HCT116 (cell line): ENCODE results near the gene AOPEP. TPM values are rescaled to one million over a fixed set of nuclear protein-coding genes. Genes with fewer than 3 reads are reported as not detected.

Experiments
- ATAC-seq: fragments of 200-7000 bp; cut with Tn5 transposase; 2 replicates; pipeline ENCODE4 v1.9.1; 2020; ENCODE audit warnings: mild to moderate bottlenecking, moderate library complexity
- BruUV-seq: library from RNA; stranded (reverse); fragments of 400-500 nt; replicated peaks from 2 replicates; lab custom pipeline; 2021; lab: Mats Ljungman, UMichigan
- CTCF ChIA-PET: fragments of 300-600 bp; sonication (Branson Sonifier 250); formaldehyde crosslinking; loops from one replicate; lab custom pipeline; 2021; ENCODE audit warnings: antibody characterized with exemption; lab: Charles Lee
- POLR2A ChIA-PET: fragments of 300-600, 350-600 bp; sonication (Branson Sonifier 250); formaldehyde crosslinking; loops from one replicate; lab custom pipeline; 2021; ENCODE audit warnings: antibody characterized with exemption; lab: Charles Lee
- RAD21 ChIA-PET, 2 experiments: fragments of 300-600 bp; sonication (Branson Sonifier 250); formaldehyde crosslinking; loops; one replicate each; lab custom pipeline; 2023; ENCODE audit warnings: low total read pairs in 2 of 2; ENCODE audit not compliant: uncharacterized antibody in 2 of 2, unreplicated experiment in 2 of 2, low non-redundant PET in 1 of 2; lab: Charles Lee
- DNase-seq: peaks from one replicate; pipeline ENCODE4 v3.0.0-alpha.2; 2010; ENCODE audit warnings: low read depth, low spot score
- H2AFZ ChIP-seq: fragments of 200-600 bp; shearing (Covaris generic), sonication (generic); 2 replicates; pipeline ENCODE4 v1.6.1; 2017; ENCODE audit warnings: low read depth, mixed run types, mixed read lengths, antibody characterized with exemption, low read length; ENCODE audit not compliant: poor library complexity, severe bottlenecking
- H3K27ac ChIP-seq: 2 replicates; pipeline ENCODE4 v1.5.1; 2012; ENCODE audit warnings: low read depth, low read length
- H3K27me3 ChIP-seq: fragments of 200-600 bp; sonication (generic); 2 replicates; pipeline ENCODE4 v1.6.1; 2016; ENCODE audit warnings: mixed run types, low read length, mixed read lengths; ENCODE audit not compliant: insufficient read depth
- H3K36me3 ChIP-seq, 2 experiments: fragments of 200-500 bp in 1 of 2; fragments of 200-600 bp in 1 of 2; sonication (Bioruptor generic) in 1 of 2; sonication (generic) in 1 of 2; 2 replicates each; pipeline versions ENCODE4 v1.5.1 to v1.6.1; 2014 to 2016; ENCODE audit warnings: low read length in 2 of 2, inconsistent platforms in 1 of 2, mixed read lengths in 1 of 2, mixed run types in 1 of 2; ENCODE audit not compliant: insufficient read depth in 2 of 2, control insufficient read depth in 1 of 2
- H3K4me1 ChIP-seq, 2 experiments: fragments of 200-600 bp in 1 of 2; sonication (generic) in 1 of 2; 2 replicates each; pipeline versions ENCODE4 v1.5.1 to v1.6.1; 2012 to 2017; ENCODE audit warnings: low read length in 2 of 2, inconsistent platforms in 1 of 2, mild to moderate bottlenecking in 1 of 2, mixed read lengths in 1 of 2, mixed run types in 1 of 2, moderate library complexity in 1 of 2; ENCODE audit not compliant: insufficient read depth in 2 of 2, control insufficient read depth in 1 of 2
- H3K4me2 ChIP-seq: fragments of 200-600 bp; sonication (generic); 2 replicates; pipeline ENCODE4 v1.6.1; 2017; ENCODE audit warnings: mixed run types, low read length, mixed read lengths
- H3K4me3 ChIP-seq, 2 experiments: fragments of 200-600 bp in 1 of 2; sonication (generic) in 1 of 2; replicated peaks in 1 of 2; 2 replicates each; pipeline ENCODE4 v1.5.1; 2011 to 2016; ENCODE audit warnings: low read length in 2 of 2, control low read depth in 1 of 2, low read depth in 1 of 2, mild to moderate bottlenecking in 1 of 2, mixed read lengths in 1 of 2, mixed run types in 1 of 2
- H3K79me2 ChIP-seq: fragments of 200-600 bp; sonication (generic); 2 replicates; pipeline ENCODE4 v1.6.1; 2017; ENCODE audit warnings: mild to moderate bottlenecking, mixed run types, low read length, moderate library complexity, mixed read lengths; ENCODE audit not compliant: insufficient read depth
- H3K9ac ChIP-seq: fragments of 200-600 bp; sonication (generic); 2 replicates; pipeline ENCODE4 v1.6.1; 2016; ENCODE audit warnings: low read length, mixed read lengths
- H3K9me2 ChIP-seq: fragments of 200-600 bp; sonication (generic), shearing (Covaris generic); 2 replicates; pipeline ENCODE4 v1.6.1; 2017; ENCODE audit warnings: mixed run types, mild to moderate bottlenecking, moderate library complexity; ENCODE audit not compliant: insufficient read depth
- H3K9me3 ChIP-seq, 2 experiments: fragments of 200-500 bp in 1 of 2; fragments of 200-600 bp in 1 of 2; sonication (Bioruptor generic) in 1 of 2; sonication (generic) in 1 of 2; 2 replicates each; pipeline ENCODE4 v1.6.1; 2014 to 2017; ENCODE audit warnings: low read length in 2 of 2, mixed read lengths in 2 of 2, inconsistent platforms in 1 of 2, low read depth in 1 of 2, mild to moderate bottlenecking in 1 of 2, mixed run types in 1 of 2, moderate library complexity in 1 of 2; ENCODE audit not compliant: control insufficient read depth in 1 of 2, insufficient read depth in 1 of 2
- H4K20me1 ChIP-seq: fragments of 200-600 bp; sonication (generic), shearing (Covaris generic); 2 replicates; pipeline ENCODE4 v1.6.1; 2017; ENCODE audit warnings: mixed run types, mild to moderate bottlenecking, moderate library complexity; ENCODE audit not compliant: insufficient read depth
- CBX3 ChIP-seq: IDR thresholded peaks from 2 replicates; pipeline ENCODE4 v1.6.1; 2012; ENCODE audit warnings: low read depth
- CEBPB ChIP-seq: IDR thresholded peaks from 2 replicates; pipeline ENCODE4 v1.6.1; 2012; ENCODE audit warnings: low read depth
- EGR1 ChIP-seq: IDR thresholded peaks from 2 replicates; pipeline ENCODE4 v1.6.1; 2012; ENCODE audit warnings: low read depth
- ELF1 ChIP-seq: IDR thresholded peaks from 2 replicates; pipeline ENCODE4 v1.6.1; 2012; ENCODE audit warnings: low read depth, borderline replicate concordance
- EZH2 ChIP-seq: fragments of 200-600 bp; sonication (generic); IDR thresholded peaks from 2 replicates; pipeline ENCODE4 v1.6.1; 2017; ENCODE audit warnings: antibody characterized with exemption, mixed run types
- EZH2phosphoT487 ChIP-seq: fragments of 200-600 bp; IDR thresholded peaks from 2 replicates; pipeline ENCODE4 v1.6.1; 2018; ENCODE audit warnings: antibody characterized with exemption, borderline replicate concordance
- JUND ChIP-seq: IDR thresholded peaks from 2 replicates; pipeline ENCODE4 v1.6.1; 2012
- POLR2A ChIP-seq: IDR thresholded peaks from 2 replicates; pipeline ENCODE4 v1.7.0; 2011; ENCODE audit warnings: borderline replicate concordance; ENCODE audit not compliant: insufficient read depth, insufficient read length; ENCODE audit errors: extremely low read depth
- POLR2AphosphoS5 ChIP-seq: IDR thresholded peaks from 2 replicates; pipeline ENCODE4 v1.6.1; 2011; ENCODE audit warnings: mild to moderate bottlenecking, low read depth, low read length, moderate library complexity
- RAD21 ChIP-seq: IDR thresholded peaks from 2 replicates; pipeline ENCODE4 v1.6.1; 2012; ENCODE audit warnings: low read depth, mild to moderate bottlenecking
- SIN3A ChIP-seq: IDR thresholded peaks from 2 replicates; pipeline ENCODE4 v1.6.1; 2012; ENCODE audit warnings: low read depth
- SRF ChIP-seq: IDR thresholded peaks from 2 replicates; pipeline ENCODE4 v1.6.1; 2012; ENCODE audit warnings: low read depth
- YY1 ChIP-seq: IDR thresholded peaks from 2 replicates; pipeline ENCODE4 v1.6.1; 2011; ENCODE audit warnings: low read length, low read depth, moderate library complexity, mild to moderate bottlenecking; ENCODE audit not compliant: insufficient replicate concordance; ENCODE audit errors: extremely low read depth
- ZFX ChIP-seq: fragments of 450-650 bp; IDR thresholded peaks from 2 replicates; pipeline ENCODE4 v1.6.1; 2017
- ZNF274 ChIP-seq: fragments of 200-500 bp; sonication (Bioruptor generic); IDR thresholded peaks from 2 replicates; pipeline ENCODE4 v1.6.1; 2014; ENCODE audit warnings: mild to moderate bottlenecking, low read depth, low read length, inconsistent platforms
- intact Hi-C: fragments of 100-400 bp; cut with micrococcal nuclease; formaldehyde crosslinking; loops from 2 replicates; pipeline ENCODE4 v1.10.0; 2022
- total RNA-seq: library from RNA; stranded (reverse); gene quantifications from one replicate; pipeline ENCODE4 v1.2.1, GENCODE V29; 2021; ENCODE audit not compliant: unreplicated experiment
- TF ChIP-seq, protein P1 (sequence below): IDR thresholded peaks from 2 replicates; pipeline ENCODE4 v1.6.1; 2012; ENCODE audit warnings: low read depth
- TF ChIP-seq, protein P2 (sequence below): IDR thresholded peaks from 2 replicates; pipeline ENCODE4 v1.6.1; 2012
- TF ChIP-seq, protein P3 (sequence below): IDR thresholded peaks from 2 replicates; pipeline ENCODE4 v1.6.1; 2011; ENCODE audit warnings: mild to moderate bottlenecking, low read length, moderate library complexity; ENCODE audit not compliant: insufficient replicate concordance; ENCODE audit errors: extremely low read depth
- TF ChIP-seq, protein P4 (sequence below), 3 experiments: fragments of 200-600 bp in 1 of 3; sonication (generic) in 1 of 3; IDR thresholded peaks in 2 of 3; conservative IDR thresholded peaks in 1 of 3; 2 replicates each; pipeline ENCODE4 v1.5.1; 2012 to 2017; ENCODE audit warnings: low read depth in 2 of 3, low read length in 2 of 3, antibody characterized with exemption in 1 of 3, borderline replicate concordance in 1 of 3, control low read depth in 1 of 3, mild to moderate bottlenecking in 1 of 3, mixed read lengths in 1 of 3, mixed run types in 1 of 3, moderate library complexity in 1 of 3; ENCODE audit not compliant: insufficient read depth in 1 of 3
- TF ChIP-seq, protein P5 (sequence below): IDR thresholded peaks from 2 replicates; pipeline ENCODE4 v1.6.1; 2012

Gene AOPEP
- total RNA-seq, 1 experiment from 2014 or later: 15.1 TPM

DNA sequence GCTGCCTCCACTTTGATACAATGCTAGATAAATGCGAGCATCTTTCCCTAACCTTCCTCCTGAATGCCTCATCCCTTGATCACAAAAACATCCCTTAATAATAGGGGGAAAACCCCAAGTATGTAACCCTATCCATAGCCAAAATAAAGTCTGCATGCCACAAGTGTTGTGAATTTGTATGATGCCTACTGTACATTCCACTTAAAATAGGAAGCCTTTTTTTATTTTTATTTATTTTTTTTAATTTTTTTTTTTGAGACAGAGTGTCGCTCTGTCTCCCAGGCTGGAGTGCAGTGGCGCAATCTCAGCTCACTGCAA lies 207.0 kb downstream of the AOPEP start:
- H4K20me1 ChIP-seq: no peaks in the 10 kb centered on the region
- no TSS peak for BruUV-seq
- CTCF ChIA-PET: no interaction called here
- H3K27ac ChIP-seq: no peak overlapping the region
- no peaks in the 10 kb centered on the region for H3K27me3 ChIP-seq
- no peak for DNase-seq
- RAD21 ChIA-PET: no interaction called here
- no peak overlapping the region for H2AFZ ChIP-seq
- H3K9me3 ChIP-seq: no peaks in the 10 kb centered on the region
- no peaks in the 10 kb centered on the region for H3K79me2 ChIP-seq
- intact Hi-C loops: no loop called here
- no peak overlapping the region for H3K4me2 ChIP-seq
- no peak for TF ChIP-seq SRF
- no peak for TF ChIP-seq YY1
- no peak for TF ChIP-seq ELF1
- no peak for TF ChIP-seq JUND
- TF ChIP-seq EZH2: no peak
- TF ChIP-seq, protein P1, sequence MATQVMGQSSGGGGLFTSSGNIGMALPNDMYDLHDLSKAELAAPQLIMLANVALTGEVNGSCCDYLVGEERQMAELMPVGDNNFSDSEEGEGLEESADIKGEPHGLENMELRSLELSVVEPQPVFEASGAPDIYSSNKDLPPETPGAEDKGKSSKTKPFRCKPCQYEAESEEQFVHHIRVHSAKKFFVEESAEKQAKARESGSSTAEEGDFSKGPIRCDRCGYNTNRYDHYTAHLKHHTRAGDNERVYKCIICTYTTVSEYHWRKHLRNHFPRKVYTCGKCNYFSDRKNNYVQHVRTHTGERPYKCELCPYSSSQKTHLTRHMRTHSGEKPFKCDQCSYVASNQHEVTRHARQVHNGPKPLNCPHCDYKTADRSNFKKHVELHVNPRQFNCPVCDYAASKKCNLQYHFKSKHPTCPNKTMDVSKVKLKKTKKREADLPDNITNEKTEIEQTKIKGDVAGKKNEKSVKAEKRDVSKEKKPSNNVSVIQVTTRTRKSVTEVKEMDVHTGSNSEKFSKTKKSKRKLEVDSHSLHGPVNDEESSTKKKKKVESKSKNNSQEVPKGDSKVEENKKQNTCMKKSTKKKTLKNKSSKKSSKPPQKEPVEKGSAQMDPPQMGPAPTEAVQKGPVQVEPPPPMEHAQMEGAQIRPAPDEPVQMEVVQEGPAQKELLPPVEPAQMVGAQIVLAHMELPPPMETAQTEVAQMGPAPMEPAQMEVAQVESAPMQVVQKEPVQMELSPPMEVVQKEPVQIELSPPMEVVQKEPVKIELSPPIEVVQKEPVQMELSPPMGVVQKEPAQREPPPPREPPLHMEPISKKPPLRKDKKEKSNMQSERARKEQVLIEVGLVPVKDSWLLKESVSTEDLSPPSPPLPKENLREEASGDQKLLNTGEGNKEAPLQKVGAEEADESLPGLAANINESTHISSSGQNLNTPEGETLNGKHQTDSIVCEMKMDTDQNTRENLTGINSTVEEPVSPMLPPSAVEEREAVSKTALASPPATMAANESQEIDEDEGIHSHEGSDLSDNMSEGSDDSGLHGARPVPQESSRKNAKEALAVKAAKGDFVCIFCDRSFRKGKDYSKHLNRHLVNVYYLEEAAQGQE: no peak
- TF ChIP-seq, protein P2, sequence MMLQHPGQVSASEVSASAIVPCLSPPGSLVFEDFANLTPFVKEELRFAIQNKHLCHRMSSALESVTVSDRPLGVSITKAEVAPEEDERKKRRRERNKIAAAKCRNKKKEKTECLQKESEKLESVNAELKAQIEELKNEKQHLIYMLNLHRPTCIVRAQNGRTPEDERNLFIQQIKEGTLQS: no peak
- no peak for TF ChIP-seq SIN3A
- TF ChIP-seq POLR2AphosphoS5: no peak
- no peak for TF ChIP-seq CBX3
- no peak for TF ChIP-seq ZNF274
- no peak for TF ChIP-seq CEBPB
- TF ChIP-seq, protein P3, sequence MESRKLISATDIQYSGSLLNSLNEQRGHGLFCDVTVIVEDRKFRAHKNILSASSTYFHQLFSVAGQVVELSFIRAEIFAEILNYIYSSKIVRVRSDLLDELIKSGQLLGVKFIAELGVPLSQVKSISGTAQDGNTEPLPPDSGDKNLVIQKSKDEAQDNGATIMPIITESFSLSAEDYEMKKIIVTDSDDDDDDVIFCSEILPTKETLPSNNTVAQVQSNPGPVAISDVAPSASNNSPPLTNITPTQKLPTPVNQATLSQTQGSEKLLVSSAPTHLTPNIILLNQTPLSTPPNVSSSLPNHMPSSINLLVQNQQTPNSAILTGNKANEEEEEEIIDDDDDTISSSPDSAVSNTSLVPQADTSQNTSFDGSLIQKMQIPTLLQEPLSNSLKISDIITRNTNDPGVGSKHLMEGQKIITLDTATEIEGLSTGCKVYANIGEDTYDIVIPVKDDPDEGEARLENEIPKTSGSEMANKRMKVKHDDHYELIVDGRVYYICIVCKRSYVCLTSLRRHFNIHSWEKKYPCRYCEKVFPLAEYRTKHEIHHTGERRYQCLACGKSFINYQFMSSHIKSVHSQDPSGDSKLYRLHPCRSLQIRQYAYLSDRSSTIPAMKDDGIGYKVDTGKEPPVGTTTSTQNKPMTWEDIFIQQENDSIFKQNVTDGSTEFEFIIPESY: no peak
- TF ChIP-seq, protein P4, sequence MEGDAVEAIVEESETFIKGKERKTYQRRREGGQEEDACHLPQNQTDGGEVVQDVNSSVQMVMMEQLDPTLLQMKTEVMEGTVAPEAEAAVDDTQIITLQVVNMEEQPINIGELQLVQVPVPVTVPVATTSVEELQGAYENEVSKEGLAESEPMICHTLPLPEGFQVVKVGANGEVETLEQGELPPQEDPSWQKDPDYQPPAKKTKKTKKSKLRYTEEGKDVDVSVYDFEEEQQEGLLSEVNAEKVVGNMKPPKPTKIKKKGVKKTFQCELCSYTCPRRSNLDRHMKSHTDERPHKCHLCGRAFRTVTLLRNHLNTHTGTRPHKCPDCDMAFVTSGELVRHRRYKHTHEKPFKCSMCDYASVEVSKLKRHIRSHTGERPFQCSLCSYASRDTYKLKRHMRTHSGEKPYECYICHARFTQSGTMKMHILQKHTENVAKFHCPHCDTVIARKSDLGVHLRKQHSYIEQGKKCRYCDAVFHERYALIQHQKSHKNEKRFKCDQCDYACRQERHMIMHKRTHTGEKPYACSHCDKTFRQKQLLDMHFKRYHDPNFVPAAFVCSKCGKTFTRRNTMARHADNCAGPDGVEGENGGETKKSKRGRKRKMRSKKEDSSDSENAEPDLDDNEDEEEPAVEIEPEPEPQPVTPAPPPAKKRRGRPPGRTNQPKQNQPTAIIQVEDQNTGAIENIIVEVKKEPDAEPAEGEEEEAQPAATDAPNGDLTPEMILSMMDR (IDR thresholded peaks at IDR 0.05 in 2 of 3, conservative IDR thresholded peaks at IDR 0.05 in 1 of 3; ENCODE audit: borderline replicate concordance in 1 of 3, insufficient read depth in 1 of 3, low read depth in 2 of 3, low read length in 2 of 3): no peak
- no peak for TF ChIP-seq EGR1
- no peak for TF ChIP-seq RAD21
- TF ChIP-seq, protein P5, sequence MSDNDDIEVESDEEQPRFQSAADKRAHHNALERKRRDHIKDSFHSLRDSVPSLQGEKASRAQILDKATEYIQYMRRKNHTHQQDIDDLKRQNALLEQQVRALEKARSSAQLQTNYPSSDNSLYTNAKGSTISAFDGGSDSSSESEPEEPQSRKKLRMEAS: no peak
- no peak for TF ChIP-seq ZFX
- no peak for TF ChIP-seq EZH2phosphoT487
- TF ChIP-seq POLR2A: no peak
- TF ChIP-seq, all 23 proteins: peak for 0
- H3K9ac ChIP-seq: no peak overlapping the region
- H3K36me3 ChIP-seq: no peaks in the 10 kb centered on the region
- no peak overlapping the region for H3K4me3 ChIP-seq
- no peak for ATAC-seq
- POLR2A ChIA-PET: no interaction called here
- H3K4me1 ChIP-seq: peaks cover 7 to 14% of the 10 kb centered on the region in 2 experiments
- no peaks in the 10 kb centered on the region for H3K9me2 ChIP-seq
